ENCODE data around the gene CCDC167.

The CCDC167 gene

DNA sequence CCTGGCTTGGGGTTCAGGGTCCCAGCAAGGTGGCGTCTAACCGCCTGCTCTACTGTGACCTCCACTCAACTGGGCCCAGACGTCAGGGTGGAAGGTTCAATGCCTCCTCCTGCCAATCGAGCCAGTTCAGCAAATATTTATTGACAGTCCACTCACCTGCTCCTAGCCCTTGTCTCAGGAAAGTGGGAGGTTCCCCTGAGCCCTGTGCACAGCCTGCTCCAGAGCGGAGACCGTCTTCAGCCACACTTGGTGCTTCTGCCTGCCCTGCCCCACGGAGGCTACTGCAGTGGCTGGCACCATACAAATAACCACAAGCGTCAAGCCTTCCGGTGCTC lies 6.1 kb downstream of the CCDC167 start:
- no peak overlapping the region for H3K4me3 ChIP-seq (replicated peaks; ENCODE audit: insufficient read depth, low read length)
- TF ChIP-seq SPI1 (IDR thresholded peaks at IDR 0.05; ENCODE audit: borderline replicate concordance, low read depth) (no peak), POLR2AphosphoS5 (IDR thresholded peaks at IDR 0.05; ENCODE audit: low read depth) (no peak), GABPA (IDR thresholded peaks at IDR 0.05; ENCODE audit: low read depth) (no peak)
- TF ChIP-seq, protein P1, sequence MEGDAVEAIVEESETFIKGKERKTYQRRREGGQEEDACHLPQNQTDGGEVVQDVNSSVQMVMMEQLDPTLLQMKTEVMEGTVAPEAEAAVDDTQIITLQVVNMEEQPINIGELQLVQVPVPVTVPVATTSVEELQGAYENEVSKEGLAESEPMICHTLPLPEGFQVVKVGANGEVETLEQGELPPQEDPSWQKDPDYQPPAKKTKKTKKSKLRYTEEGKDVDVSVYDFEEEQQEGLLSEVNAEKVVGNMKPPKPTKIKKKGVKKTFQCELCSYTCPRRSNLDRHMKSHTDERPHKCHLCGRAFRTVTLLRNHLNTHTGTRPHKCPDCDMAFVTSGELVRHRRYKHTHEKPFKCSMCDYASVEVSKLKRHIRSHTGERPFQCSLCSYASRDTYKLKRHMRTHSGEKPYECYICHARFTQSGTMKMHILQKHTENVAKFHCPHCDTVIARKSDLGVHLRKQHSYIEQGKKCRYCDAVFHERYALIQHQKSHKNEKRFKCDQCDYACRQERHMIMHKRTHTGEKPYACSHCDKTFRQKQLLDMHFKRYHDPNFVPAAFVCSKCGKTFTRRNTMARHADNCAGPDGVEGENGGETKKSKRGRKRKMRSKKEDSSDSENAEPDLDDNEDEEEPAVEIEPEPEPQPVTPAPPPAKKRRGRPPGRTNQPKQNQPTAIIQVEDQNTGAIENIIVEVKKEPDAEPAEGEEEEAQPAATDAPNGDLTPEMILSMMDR (IDR thresholded peaks at IDR 0.05; ENCODE audit: insufficient read depth, low read length), result no peak
- TF ChIP-seq, protein P2, sequence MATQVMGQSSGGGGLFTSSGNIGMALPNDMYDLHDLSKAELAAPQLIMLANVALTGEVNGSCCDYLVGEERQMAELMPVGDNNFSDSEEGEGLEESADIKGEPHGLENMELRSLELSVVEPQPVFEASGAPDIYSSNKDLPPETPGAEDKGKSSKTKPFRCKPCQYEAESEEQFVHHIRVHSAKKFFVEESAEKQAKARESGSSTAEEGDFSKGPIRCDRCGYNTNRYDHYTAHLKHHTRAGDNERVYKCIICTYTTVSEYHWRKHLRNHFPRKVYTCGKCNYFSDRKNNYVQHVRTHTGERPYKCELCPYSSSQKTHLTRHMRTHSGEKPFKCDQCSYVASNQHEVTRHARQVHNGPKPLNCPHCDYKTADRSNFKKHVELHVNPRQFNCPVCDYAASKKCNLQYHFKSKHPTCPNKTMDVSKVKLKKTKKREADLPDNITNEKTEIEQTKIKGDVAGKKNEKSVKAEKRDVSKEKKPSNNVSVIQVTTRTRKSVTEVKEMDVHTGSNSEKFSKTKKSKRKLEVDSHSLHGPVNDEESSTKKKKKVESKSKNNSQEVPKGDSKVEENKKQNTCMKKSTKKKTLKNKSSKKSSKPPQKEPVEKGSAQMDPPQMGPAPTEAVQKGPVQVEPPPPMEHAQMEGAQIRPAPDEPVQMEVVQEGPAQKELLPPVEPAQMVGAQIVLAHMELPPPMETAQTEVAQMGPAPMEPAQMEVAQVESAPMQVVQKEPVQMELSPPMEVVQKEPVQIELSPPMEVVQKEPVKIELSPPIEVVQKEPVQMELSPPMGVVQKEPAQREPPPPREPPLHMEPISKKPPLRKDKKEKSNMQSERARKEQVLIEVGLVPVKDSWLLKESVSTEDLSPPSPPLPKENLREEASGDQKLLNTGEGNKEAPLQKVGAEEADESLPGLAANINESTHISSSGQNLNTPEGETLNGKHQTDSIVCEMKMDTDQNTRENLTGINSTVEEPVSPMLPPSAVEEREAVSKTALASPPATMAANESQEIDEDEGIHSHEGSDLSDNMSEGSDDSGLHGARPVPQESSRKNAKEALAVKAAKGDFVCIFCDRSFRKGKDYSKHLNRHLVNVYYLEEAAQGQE (IDR thresholded peaks at IDR 0.05; ENCODE audit: insufficient replicate concordance, low read depth), result no peak
- no peak overlapping the region for H3K27ac ChIP-seq (replicated peaks)
- DNase-seq (ENCODE audit: low read depth in 1 of 2, low spot score in 1 of 2), result no peak
- no peaks in the 10 kb centered on the region for H3K27me3 ChIP-seq (ENCODE audit: insufficient read depth, poor library complexity, severe bottlenecking)

DNA sequence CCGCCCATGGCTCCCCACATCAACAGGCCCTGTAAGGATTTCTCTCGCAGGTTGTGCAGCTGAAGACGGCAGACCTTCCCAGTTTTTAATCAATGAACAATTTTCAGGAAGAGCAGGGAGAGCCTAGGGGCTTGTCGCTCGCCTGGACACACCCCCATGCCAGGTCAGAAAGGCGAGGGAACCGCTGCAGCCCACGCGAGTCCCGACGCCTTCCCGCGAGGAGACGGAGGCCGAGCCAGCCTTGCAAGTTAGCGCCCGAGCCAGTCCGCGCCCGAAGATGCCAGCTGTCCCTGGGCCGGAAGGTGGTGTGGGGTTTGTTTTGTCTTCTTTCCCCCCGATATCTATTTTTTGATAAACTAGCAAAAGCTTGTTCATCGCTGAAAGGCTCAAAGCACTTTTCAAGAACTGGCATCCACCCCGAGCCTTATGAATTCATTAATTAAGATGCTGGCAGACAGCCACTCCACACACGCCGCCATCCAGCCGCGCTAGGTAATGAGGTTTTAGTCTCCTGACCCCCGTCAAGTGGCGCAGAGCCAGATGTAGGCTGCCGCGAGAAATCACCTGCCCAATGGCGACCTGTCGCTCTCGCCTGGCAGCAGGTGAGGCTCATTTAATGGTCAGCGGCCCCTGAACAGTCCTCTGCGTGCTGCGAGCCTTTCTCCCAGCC lies 6.6 kb downstream of the CCDC167 start:
- DNase-seq (ENCODE audit: low read depth in 1 of 2, low spot score in 1 of 2), result no peak

DNA sequence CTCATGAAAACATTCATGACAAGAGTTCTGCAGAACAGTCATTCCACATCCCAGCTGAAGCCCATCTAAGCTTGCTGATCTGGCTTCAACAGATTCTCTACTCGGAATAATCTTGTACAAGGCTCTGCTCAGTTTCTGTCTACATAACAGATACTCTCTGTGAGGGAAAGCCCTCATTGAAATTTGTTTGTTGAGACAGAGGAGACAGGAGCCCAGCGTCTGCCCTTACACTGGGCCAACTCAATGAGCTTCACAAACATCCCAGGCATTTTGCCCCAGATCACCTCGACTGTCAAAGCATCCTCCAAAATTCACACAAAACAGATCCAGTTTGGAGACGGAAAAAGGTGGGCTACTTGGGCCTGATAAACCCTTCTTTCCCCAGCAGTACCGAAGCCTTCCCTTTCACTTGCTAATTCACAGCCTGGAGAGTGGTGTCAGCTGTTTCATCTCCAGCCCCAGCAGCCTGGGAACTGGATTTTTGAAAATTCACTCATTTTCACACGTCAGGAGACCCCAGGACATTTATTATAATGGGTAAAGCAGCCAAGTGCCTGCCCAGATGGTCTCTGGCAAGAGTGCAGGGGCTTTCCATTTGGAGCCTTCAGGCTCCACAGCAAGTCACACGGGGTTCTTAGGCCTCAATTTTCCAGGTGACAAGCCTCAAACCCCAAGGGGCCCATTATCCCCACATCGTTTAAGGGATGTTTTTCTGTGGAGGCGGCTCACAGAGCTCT lies 7.3 kb downstream of the CCDC167 start:
- TF ChIP-seq POLR2AphosphoS5 (IDR thresholded peaks at IDR 0.05; ENCODE audit: low read depth) (no peak), GABPA (IDR thresholded peaks at IDR 0.05; ENCODE audit: low read depth) (no peak), SPI1 (IDR thresholded peaks at IDR 0.05; ENCODE audit: borderline replicate concordance, low read depth) (no peak)
- TF ChIP-seq, protein P1 (IDR thresholded peaks at IDR 0.05; ENCODE audit: insufficient read depth, low read length), result no peak
- TF ChIP-seq, protein P2 (IDR thresholded peaks at IDR 0.05; ENCODE audit: insufficient replicate concordance, low read depth), result no peak
- Histone ChIP-seq H3K27ac (replicated peaks) (no peak overlapping the region), H3K4me3 (replicated peaks; ENCODE audit: insufficient read depth, low read length) (no peak overlapping the region), H3K27me3 (ENCODE audit: insufficient read depth, poor library complexity, severe bottlenecking) (no peaks in the 10 kb centered on the region)
- no peak for DNase-seq (ENCODE audit: low read depth in 1 of 2, low spot score in 1 of 2)

More for the DNA sequence above, 6.6 kb downstream of the CCDC167 start:
- Histone ChIP-seq H3K27ac (replicated peaks) (no peak overlapping the region), H3K4me3 (replicated peaks; ENCODE audit: insufficient read depth, low read length) (no peak overlapping the region), H3K27me3 (ENCODE audit: insufficient read depth, poor library complexity, severe bottlenecking) (no peaks in the 10 kb centered on the region)
- TF ChIP-seq, protein P1 (IDR thresholded peaks at IDR 0.05; ENCODE audit: insufficient read depth, low read length), result no peak
- TF ChIP-seq GABPA (IDR thresholded peaks at IDR 0.05; ENCODE audit: low read depth) (no peak), POLR2AphosphoS5 (IDR thresholded peaks at IDR 0.05; ENCODE audit: low read depth) (no peak), SPI1 (IDR thresholded peaks at IDR 0.05; ENCODE audit: borderline replicate concordance, low read depth) (no peak)
- TF ChIP-seq, protein P2 (IDR thresholded peaks at IDR 0.05; ENCODE audit: insufficient replicate concordance, low read depth), result no peak

Data from HL-60 (cell line).